ENCODE measurements around the gene MKI67.

The MKI67 gene

DNA sequence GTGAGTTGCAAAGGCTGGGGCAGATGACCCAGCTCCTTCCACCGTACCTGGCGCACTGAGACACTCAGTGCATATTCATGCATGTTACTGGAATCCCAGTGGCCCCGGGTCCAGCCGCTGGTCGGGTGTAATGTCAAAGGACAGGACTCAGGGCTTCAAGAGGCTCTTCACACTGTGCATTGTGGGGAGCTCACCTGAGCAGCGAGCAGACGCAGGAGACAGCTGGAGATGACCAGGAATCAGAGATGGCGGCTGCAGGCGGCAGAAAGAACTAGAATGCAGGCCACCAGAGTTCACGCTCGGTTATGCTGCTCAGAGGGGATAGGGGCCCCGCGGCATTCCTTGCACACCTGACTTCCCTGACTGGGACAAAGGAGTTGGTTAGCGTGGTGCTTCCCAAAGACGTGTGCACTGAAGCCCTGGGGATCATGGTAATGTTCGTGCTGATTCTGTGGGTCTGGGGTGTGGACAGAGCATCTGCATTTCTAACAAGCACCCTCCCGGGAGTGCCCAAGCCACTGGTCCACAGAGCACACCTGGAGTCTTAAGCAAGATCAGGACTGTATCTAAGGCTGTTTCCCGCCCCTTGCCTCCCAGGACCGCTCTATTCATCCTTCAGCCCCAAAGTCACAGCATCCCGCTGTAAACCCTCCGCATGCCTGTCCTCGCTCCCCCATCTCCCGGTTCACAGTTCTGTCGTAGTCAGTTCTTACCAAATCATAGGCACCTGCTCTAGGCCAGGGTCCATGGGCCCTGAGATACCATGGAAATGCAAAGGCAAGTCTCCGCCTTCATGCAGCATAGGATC lies 71.0 kb downstream of the MKI67 start:
- no peak overlapping the region for H2AFZ ChIP-seq (ENCODE audit: low read length)
- H4K20me1 ChIP-seq (ENCODE audit: insufficient read depth, low read length), result no peaks in the 10 kb centered on the region
- H3K36me3 ChIP-seq (replicated peaks; ENCODE audit: insufficient read depth, low read length), result no peaks in the 10 kb centered on the region
- no peak overlapping the region for H3K27ac ChIP-seq (ENCODE audit: low read length)
- H3F3A ChIP-seq (ENCODE audit: insufficient read depth, low read length), result no peaks in the 10 kb centered on the region
- no peak overlapping the region for H3K4me2 ChIP-seq (ENCODE audit: low read depth, low read length)
- no peak overlapping the region for H3K9ac ChIP-seq (ENCODE audit: low read length)
- no peak for DNase-seq
- no peaks in the 10 kb centered on the region for H3K27me3 ChIP-seq (replicated peaks; ENCODE audit: insufficient read depth, low read length)
- H3K4me3 ChIP-seq (ENCODE audit: low read length), result no peak overlapping the region
- H3K9me3 ChIP-seq (replicated peaks; ENCODE audit: insufficient read depth, low read length), result no peaks in the 10 kb centered on the region
- no peaks in the 10 kb centered on the region for H3K4me1 ChIP-seq (ENCODE audit: low read length)
- H3K79me2 ChIP-seq (ENCODE audit: low read length), result no peaks in the 10 kb centered on the region
- TF ChIP-seq, protein P1, sequence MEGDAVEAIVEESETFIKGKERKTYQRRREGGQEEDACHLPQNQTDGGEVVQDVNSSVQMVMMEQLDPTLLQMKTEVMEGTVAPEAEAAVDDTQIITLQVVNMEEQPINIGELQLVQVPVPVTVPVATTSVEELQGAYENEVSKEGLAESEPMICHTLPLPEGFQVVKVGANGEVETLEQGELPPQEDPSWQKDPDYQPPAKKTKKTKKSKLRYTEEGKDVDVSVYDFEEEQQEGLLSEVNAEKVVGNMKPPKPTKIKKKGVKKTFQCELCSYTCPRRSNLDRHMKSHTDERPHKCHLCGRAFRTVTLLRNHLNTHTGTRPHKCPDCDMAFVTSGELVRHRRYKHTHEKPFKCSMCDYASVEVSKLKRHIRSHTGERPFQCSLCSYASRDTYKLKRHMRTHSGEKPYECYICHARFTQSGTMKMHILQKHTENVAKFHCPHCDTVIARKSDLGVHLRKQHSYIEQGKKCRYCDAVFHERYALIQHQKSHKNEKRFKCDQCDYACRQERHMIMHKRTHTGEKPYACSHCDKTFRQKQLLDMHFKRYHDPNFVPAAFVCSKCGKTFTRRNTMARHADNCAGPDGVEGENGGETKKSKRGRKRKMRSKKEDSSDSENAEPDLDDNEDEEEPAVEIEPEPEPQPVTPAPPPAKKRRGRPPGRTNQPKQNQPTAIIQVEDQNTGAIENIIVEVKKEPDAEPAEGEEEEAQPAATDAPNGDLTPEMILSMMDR (IDR thresholded peaks at IDR 0.05; ENCODE audit: low read length), result no peak
- no peak for TF ChIP-seq EZH2phosphoT487 (IDR thresholded peaks at IDR 0.05; ENCODE audit: low read length)
- TF ChIP-seq EZH2 (optimal IDR thresholded peaks at IDR 0.05; ENCODE audit: low read depth, low read length), result no peak
- H3K9me2 ChIP-seq (replicated peaks; ENCODE audit: insufficient read depth, low read length), result no peaks in the 10 kb centered on the region

DNA sequence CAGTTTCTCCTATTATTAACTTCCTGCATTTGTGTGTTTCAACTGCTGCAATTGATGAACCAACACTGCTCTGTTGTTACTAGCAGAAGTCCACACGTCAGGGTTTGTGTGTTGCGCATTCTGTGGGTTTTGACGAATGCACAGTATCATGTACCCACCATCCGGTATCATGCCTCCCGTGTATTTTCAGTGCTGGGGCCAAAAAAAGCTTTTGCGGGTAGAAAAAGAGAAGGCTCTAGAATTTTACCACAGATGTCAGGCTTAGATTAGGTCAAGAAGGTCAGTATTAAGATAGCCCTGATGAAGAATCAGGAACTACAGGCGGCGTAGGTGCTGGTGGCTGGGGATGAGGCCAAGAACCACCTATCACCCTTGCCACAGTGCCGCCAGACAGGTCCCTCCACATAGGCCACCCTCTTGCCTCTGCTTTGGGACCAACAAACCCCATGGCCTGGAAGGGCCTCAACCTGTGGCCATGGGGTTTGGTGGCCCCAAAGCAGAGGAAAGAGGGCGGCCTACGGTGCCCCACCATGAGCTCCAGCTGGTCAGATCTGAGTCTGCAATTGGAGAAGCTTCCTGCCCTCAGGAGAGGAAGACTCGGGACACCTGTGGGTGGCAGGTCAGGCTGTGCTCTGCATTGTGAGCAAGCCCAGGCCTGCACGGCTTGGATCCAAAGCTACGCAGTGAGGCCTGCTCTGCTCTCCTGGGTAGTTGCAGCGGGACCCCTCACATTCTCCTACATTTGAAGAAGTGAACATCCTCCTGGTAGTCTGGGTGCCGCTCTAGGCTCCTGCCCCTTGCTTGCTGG lies 71.9 kb downstream of the MKI67 start:
- Histone ChIP-seq H3K9me3 (replicated peaks; ENCODE audit: insufficient read depth, low read length) (no peaks in the 10 kb centered on the region), H3F3A (ENCODE audit: insufficient read depth, low read length) (no peaks in the 10 kb centered on the region), H3K4me2 (ENCODE audit: low read depth, low read length) (no peak overlapping the region), H3K36me3 (replicated peaks; ENCODE audit: insufficient read depth, low read length) (no peaks in the 10 kb centered on the region), H4K20me1 (ENCODE audit: insufficient read depth, low read length) (no peaks in the 10 kb centered on the region), H3K4me3 (ENCODE audit: low read length) (no peak overlapping the region), H3K27me3 (replicated peaks; ENCODE audit: insufficient read depth, low read length) (no peaks in the 10 kb centered on the region), H3K9ac (ENCODE audit: low read length) (no peak overlapping the region), H3K4me1 (ENCODE audit: low read length) (no peaks in the 10 kb centered on the region), H3K79me2 (ENCODE audit: low read length) (peaks cover 5% of the 10 kb centered on the region), H3K9me2 (replicated peaks; ENCODE audit: insufficient read depth, low read length) (no peaks in the 10 kb centered on the region), H3K27ac (ENCODE audit: low read length) (no peak overlapping the region), H2AFZ (ENCODE audit: low read length) (no peak overlapping the region)
- TF ChIP-seq, protein P1 (IDR thresholded peaks at IDR 0.05; ENCODE audit: low read length), result no peak
- DNase-seq, result no peak

DNA sequence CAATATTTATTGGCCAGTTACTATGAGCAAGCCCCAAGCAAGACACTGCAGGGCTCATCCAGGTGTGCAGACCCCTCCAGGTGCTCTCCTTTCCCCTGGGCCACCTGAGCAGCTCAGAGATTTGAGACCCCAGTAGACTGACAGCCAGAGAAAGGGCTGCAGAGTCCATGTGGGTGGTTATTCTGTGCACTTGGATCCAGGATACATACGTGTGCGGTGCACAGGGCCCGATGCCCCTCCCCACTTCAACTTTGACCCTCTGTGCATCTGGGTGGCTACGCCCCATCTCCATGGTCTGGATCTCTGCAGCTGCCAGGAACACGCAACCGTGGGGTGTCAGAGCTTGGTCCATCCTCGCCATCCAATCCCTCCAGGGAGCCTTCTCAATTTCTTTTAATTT lies 72.9 kb downstream of the MKI67 start:
- Histone ChIP-seq H3K9me3 (replicated peaks; ENCODE audit: insufficient read depth, low read length) (no peaks in the 10 kb centered on the region), H3K27ac (ENCODE audit: low read length) (no peak overlapping the region), H3K4me2 (ENCODE audit: low read depth, low read length) (no peak overlapping the region), H2AFZ (ENCODE audit: low read length) (no peak overlapping the region), H3K36me3 (replicated peaks; ENCODE audit: insufficient read depth, low read length) (no peaks in the 10 kb centered on the region), H3K4me3 (ENCODE audit: low read length) (no peak overlapping the region), H3K9ac (ENCODE audit: low read length) (no peak overlapping the region), H4K20me1 (ENCODE audit: insufficient read depth, low read length) (no peaks in the 10 kb centered on the region), H3K27me3 (replicated peaks; ENCODE audit: insufficient read depth, low read length) (no peaks in the 10 kb centered on the region), H3K79me2 (ENCODE audit: low read length) (peaks cover 15% of the 10 kb centered on the region), H3F3A (ENCODE audit: insufficient read depth, low read length) (peaks cover under 1% of the 10 kb centered on the region; the same call in 1 of the 2 replicates), H3K9me2 (replicated peaks; ENCODE audit: insufficient read depth, low read length) (no peaks in the 10 kb centered on the region), H3K4me1 (ENCODE audit: low read length) (peaks cover 4% of the 10 kb centered on the region; the same call in 1 of the 2 replicates)
- TF ChIP-seq, protein P1 (IDR thresholded peaks at IDR 0.05; ENCODE audit: low read length), result no peak
- no peak for TF ChIP-seq EZH2 (optimal IDR thresholded peaks at IDR 0.05; ENCODE audit: low read depth, low read length)
- no peak for TF ChIP-seq EZH2phosphoT487 (IDR thresholded peaks at IDR 0.05; ENCODE audit: low read length)
- DNase-seq, result no peak
